GM21528 (cell line): Measurements from ENCODE around the gene CORO1C.
"Not testable (repeated sequence)": the region's sequence is repeated elsewhere in the genome, so short reads cannot be mapped to it uniquely, and the experiment has no call there.

ENCODE experiments used
- ATAC-seq: cut with Tn5 transposase; IDR thresholded peaks from one replicate; pipeline ENCODE4 v1.9.1; 2021; ENCODE audit warnings: mild to moderate bottlenecking, moderate library complexity; ENCODE audit not compliant: unreplicated experiment, low FRiP score

The CORO1C gene

GRCh38 chr12:108638141-108638827, 93.0 kb downstream of the CORO1C start:
- no peak for ATAC-seq

- ATAC-seq, result no peak
Measured at GRCh38 chr12:108637222-108637971, 93.9 kb downstream of the CORO1C start.

- ATAC-seq, result no peak
Measured at GRCh38 chr12:108635997-108636808, 95.1 kb downstream of the CORO1C start.

- peak; percentile 61 for ATAC-seq
Measured at GRCh38 chr12:108635201-108635996, 95.9 kb downstream of the CORO1C start.

- ATAC-seq, result no peak
Measured at GRCh38 chr12:108634341-108634751, 97.0 kb downstream of the CORO1C start.

GRCh38 chr12:108633534-108634248, 97.6 kb downstream of the CORO1C start, which contains the start of gene SELPLG:
Gene SELPLG, minus strand, starts transcription at chr12:108633894. Its CDS starts 9,587 bp downstream, at chr12:108624307.
- ATAC-seq, result peak; percentile 47

- ATAC-seq, result no peak
Measured at GRCh38 chr12:108633081-108633533, 98.2 kb downstream of the CORO1C start.

GRCh38 chr12:108631261-108631660, 100.1 kb downstream of the CORO1C start:
- not testable (repeated sequence) for ATAC-seq

- no peak for ATAC-seq
Measured at GRCh38 chr12:108630481-108631207, 100.7 kb downstream of the CORO1C start.

GRCh38 chr12:108629824-108630476, 101.4 kb downstream of the CORO1C start:
- no peak for ATAC-seq

- no peak for ATAC-seq
Measured at GRCh38 chr12:108629151-108629550, 102.2 kb downstream of the CORO1C start.

GRCh38 chr12:108627134-108627920, 104.0 kb downstream of the CORO1C start:
- ATAC-seq, result no peak

GRCh38 chr12:108625228-108625627, 106.1 kb downstream of the CORO1C start:
- no peak for ATAC-seq

- ATAC-seq, result no peak
Measured at GRCh38 chr12:108623577-108623976, 107.7 kb downstream of the CORO1C start.

- ATAC-seq, result no peak
Measured at GRCh38 chr12:108622921-108623514, 108.3 kb downstream of the CORO1C start.

GRCh38 chr12:108622421-108622820, 108.9 kb downstream of the CORO1C start:
- ATAC-seq, result no peak

GRCh38 chr12:108621161-108621560, 110.2 kb downstream of the CORO1C start:
- ATAC-seq, result no peak
